GM23248 (cell line): Measurements from ENCODE around the gene LIMCH1. TPM values are rescaled to one million over a fixed set of nuclear protein-coding genes. Genes with fewer than 3 reads are reported as not detected.

Experiments used
- DNase-seq: peaks from one replicate; pipeline ENCODE4 v3.0.0-alpha.2; 2015
- H2AFZ ChIP-seq: fragments of 200-600 bp; sonication (generic); 2 replicates; pipeline ENCODE4 v1.6.1; 2016; ENCODE audit warnings: antibody characterized with exemption
- H3F3A ChIP-seq: fragments of 200-600 bp; sonication (generic); 2 replicates; pipeline ENCODE4 v1.6.1; 2016; ENCODE audit warnings: mild to moderate bottlenecking, antibody characterized with exemption, mixed run types; ENCODE audit not compliant: insufficient read depth
- H3K27ac ChIP-seq: fragments of 200-600 bp; sonication (generic); 2 replicates; pipeline ENCODE4 v1.5.1; 2016; ENCODE audit warnings: mild to moderate bottlenecking
- H3K27me3 ChIP-seq: fragments of 200-600 bp; sonication (generic); replicated peaks from 2 replicates; pipeline ENCODE4 v1.6.1; 2016; ENCODE audit warnings: mild to moderate bottlenecking; ENCODE audit not compliant: insufficient read depth
- H3K36me3 ChIP-seq: fragments of 200-600 bp; sonication (generic); 2 replicates; pipeline ENCODE4 v1.6.1; 2016; ENCODE audit warnings: low read depth, mild to moderate bottlenecking
- H3K4me1 ChIP-seq: fragments of 200-600 bp; sonication (generic); 2 replicates; pipeline ENCODE4 v1.6.1; 2016; ENCODE audit warnings: mild to moderate bottlenecking; ENCODE audit not compliant: insufficient read depth
- H3K4me2 ChIP-seq: fragments of 200-600 bp; sonication (generic); one replicate; pipeline ENCODE4 v1.6.1; 2016; ENCODE audit warnings: mild to moderate bottlenecking; ENCODE audit not compliant: unreplicated experiment
- H3K4me3 ChIP-seq: fragments of 200-600 bp; sonication (generic); 2 replicates; pipeline ENCODE4 v1.5.1; 2016; ENCODE audit warnings: mild to moderate bottlenecking
- H3K79me2 ChIP-seq: fragments of 200-600 bp; sonication (generic); 2 replicates; pipeline ENCODE4 v1.6.1; 2016; ENCODE audit warnings: mild to moderate bottlenecking; ENCODE audit not compliant: insufficient read depth
- H3K9ac ChIP-seq: fragments of 200-600 bp; sonication (generic); 2 replicates; pipeline ENCODE4 v1.6.1; 2016; ENCODE audit warnings: mild to moderate bottlenecking
- H3K9me2 ChIP-seq: fragments of 200-600 bp; sonication (generic); 2 replicates; pipeline ENCODE4 v1.6.1; 2016; ENCODE audit warnings: mixed run types, mild to moderate bottlenecking, moderate library complexity; ENCODE audit not compliant: insufficient read depth
- H3K9me3 ChIP-seq: fragments of 200-600 bp; sonication (generic); one replicate; pipeline ENCODE4 v1.6.1; 2017; ENCODE audit warnings: low read depth
- H4K20me1 ChIP-seq: fragments of 200-600 bp; sonication (generic); 2 replicates; pipeline ENCODE4 v1.6.0; 2016; ENCODE audit not compliant: insufficient read depth
- EZH2 ChIP-seq: fragments of 200-600 bp; sonication (generic); IDR thresholded peaks from 2 replicates; pipeline ENCODE4 v1.6.1; 2018; ENCODE audit warnings: antibody characterized with exemption, mild to moderate bottlenecking; ENCODE audit not compliant: insufficient read depth, poor library complexity, severe bottlenecking
- EZH2phosphoT487 ChIP-seq: fragments of 200-600 bp; sonication (generic); IDR thresholded peaks from 2 replicates; pipeline ENCODE4 v1.6.1; 2018; ENCODE audit warnings: antibody characterized with exemption, moderate library complexity, mild to moderate bottlenecking, low read depth; ENCODE audit not compliant: insufficient read depth
- WGBS, 2 experiments: methylation state at CpG; one replicate each; pipeline ENCODE4 v1.1.6; 2015 to 2017; ENCODE audit warnings: low lambda C conversion rate in 2 of 2, low coverage in 1 of 2; ENCODE audit errors: missing lambda C conversion rate in 2 of 2; 5-methylcytosine and 5-hydroxymethylcytosine counted together
- in situ Hi-C: fragments of 300-500 bp; cut with MboI; formaldehyde crosslinking; loops from 2 replicates; pipeline ENCODE4 v1.15.0; 2020
- polyA plus RNA-seq: library from polyadenylated mRNA; unstranded; fragments of >200 nt; fragmentation: Nextera tagmentation; extraction: Ambion mirVana; gene quantifications from 2 replicates; pipeline ENCODE4 v1.2.1, GENCODE V29; 2016
- total RNA-seq: library from RNA; depleted of rRNA; stranded (reverse); fragments of >200 nt; shearing (Covaris generic); gene quantifications from 2 replicates; pipeline ENCODE4 v1.2.3, GENCODE V29; 2014; rRNA removed

LIMCH1 gene
- total and polyA plus RNA-seq, 2 experiments from 2014 or later, result 17.4 to 22.2 TPM

- WGBS, 2 experiments, result 4 to 5% methylated on average over 12 of the region's 12 CpGs
- Histone ChIP-seq H3K4me1 (no peaks in the 10 kb centered on the region), H2AFZ (no peak overlapping the region), H3F3A (no peaks in the 10 kb centered on the region), H3K9me3 (no peaks in the 10 kb centered on the region), H3K79me2 (no peaks in the 10 kb centered on the region), H3K27ac (no peak overlapping the region), H3K36me3 (no peaks in the 10 kb centered on the region), H3K27me3 (peaks cover 87% of the 10 kb centered on the region), H3K9ac (no peak overlapping the region), H3K9me2 (no peaks in the 10 kb centered on the region), H4K20me1 (no peaks in the 10 kb centered on the region), H3K4me3 (no peak overlapping the region), H3K4me2 (no peak overlapping the region)
- in situ Hi-C loops, result no loop called here
- DNase-seq, result no peak
- TF ChIP-seq EZH2phosphoT487 (no peak), EZH2 (no peak)
These were observed 211.7 kb downstream of the LIMCH1 start for GRCh38 chr4:41749631-41750039.

Other genes starting within 250 kb of the LIMCH1 start
- not detected in 2 replicates for gene PHOX2B, start 210.6 kb downstream of the LIMCH1 start, total RNA-seq
- not detected in 2 replicates for gene PHOX2B, start 210.6 kb downstream of the LIMCH1 start, polyA plus RNA-seq